Suprapubic skin (tissue), 3 donors: Measurements from ENCODE around the gene DNAH9.

ENCODE experiments used
- CTCF ChIP-seq, 2 donors: fragments of 200-600 bp in 1 of 2; fragments of 450-650 bp in 1 of 2; sonication (generic) in 1 of 2; IDR thresholded peaks; one replicate each; pipeline ENCODE4 v1.5.1; 2016 to 2019; ENCODE audit warnings: antibody characterized with exemption in 2 of 2, mild to moderate bottlenecking in 1 of 2, moderate library complexity in 1 of 2
- EP300 ChIP-seq: sonication (generic); formaldehyde crosslinking; IDR thresholded peaks from one replicate; pipeline ENCODE4 v1.6.1; 2017; ENCODE audit warnings: antibody characterized with exemption

- no peak for TF ChIP-seq EP300
- no peak for TF ChIP-seq CTCF (IDR thresholded peaks at IDR 0.05)
Observed at GRCh38 chr17:11928436-11928835, 330.2 kb downstream of the DNAH9 start.
